Measurements from ENCODE around the gene POC1A. TPM values are rescaled to one million over a fixed set of nuclear protein-coding genes. Genes with fewer than 3 reads are reported as not detected.

The POC1A gene
- total RNA-seq, 1 experiment from 2014 or later: 19.8 TPM

DNA sequence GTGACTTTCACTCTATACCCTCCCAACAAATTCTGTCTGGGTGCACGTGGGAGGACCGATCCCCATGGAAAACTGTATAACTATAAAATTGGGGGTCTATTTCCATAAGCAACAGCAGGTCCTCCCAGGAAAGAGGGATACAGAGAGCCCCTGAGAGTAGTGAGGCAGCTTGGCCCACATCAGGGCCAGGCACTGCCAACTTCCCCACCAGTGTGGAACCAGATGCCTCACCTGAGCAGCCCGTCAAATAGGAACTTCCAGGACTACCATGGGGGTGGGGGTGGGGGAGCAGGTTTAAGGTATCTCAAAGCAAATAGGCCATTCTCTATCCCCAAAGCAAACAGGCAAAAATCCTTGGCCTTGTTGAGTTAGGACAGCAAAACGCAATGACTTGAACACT lies 64.5 kb downstream of the POC1A start:
- no peak for DNase-seq
- H3K9me3 ChIP-seq: no peaks in the 10 kb centered on the region
- no peak overlapping the region for H3K4me3 ChIP-seq
- no peaks in the 10 kb centered on the region for H3K27me3 ChIP-seq
- H3K36me3 ChIP-seq: no peaks in the 10 kb centered on the region

DNA sequence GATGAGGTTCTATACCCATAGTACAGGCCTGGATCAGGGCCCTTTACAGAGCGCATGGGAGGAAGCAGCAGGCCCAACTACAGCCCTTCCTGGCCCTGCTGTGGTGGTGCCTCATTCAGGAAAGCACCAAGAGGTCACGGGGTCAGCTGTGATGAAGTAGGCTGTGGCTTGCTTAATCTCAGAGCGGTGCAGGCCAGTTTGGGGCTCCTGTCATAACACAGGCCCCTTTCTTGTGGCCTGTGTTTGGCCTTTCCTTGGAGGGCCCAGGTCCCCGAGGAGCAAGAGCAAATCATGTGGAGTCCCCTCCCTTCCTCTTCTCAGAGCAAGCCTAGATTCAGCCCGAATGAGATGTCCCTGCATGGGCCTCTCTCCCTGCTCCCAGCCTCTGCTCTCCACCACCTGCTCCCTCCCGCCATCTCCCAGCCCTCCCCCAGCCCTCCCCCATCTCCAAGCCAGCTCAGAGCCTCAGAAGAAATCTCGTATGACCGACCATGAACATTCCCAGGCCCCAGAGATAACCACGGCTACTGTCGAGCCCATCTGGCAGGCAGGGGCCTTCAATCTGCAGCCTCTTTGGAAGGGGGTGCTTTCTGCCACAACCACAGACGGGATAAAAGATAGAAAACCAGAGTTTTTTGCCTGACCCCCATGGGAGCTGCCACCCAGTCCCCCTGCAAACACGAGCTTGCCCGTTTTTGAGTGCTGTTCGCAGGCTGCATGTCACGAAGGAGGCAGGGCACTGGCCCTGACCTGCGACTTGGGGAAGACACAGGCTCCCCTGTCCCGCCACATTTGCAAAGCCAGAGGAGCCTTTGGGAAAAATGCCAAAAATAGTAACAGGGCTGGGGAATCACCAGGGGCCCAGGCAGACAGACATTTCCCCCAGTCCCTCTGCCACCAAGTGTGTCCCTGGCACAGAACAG lies 65.5 kb downstream of the POC1A start:
- DNase-seq: no peak
- no peak overlapping the region for H3K4me3 ChIP-seq
- H3K27me3 ChIP-seq: no peaks in the 10 kb centered on the region
- no peaks in the 10 kb centered on the region for H3K36me3 ChIP-seq
- no peaks in the 10 kb centered on the region for H3K9me3 ChIP-seq

DNA sequence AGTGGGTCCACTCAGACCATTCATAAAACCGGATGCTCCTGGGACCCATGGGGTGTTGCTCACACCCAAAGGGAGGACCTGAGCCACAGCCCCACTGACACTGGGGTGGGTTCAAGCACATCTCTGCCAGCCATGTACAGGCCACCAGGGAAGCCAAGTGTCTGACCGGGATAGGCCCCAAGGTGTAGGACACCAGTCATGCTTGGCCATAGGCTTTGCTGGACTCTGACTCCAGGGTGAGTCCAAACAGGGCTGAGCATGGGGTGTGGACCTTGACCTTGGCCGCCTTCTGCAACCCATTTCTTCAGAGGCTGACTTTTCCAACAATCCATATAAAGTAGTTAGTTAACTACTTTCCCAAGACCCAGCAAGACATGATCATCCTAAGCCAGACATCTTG lies 66.5 kb downstream of the POC1A start:
- no peak for DNase-seq
- Histone ChIP-seq H3K36me3 (no peaks in the 10 kb centered on the region), H3K27me3 (no peaks in the 10 kb centered on the region), H3K4me3 (no peak overlapping the region), H3K9me3 (no peaks in the 10 kb centered on the region)

DNA sequence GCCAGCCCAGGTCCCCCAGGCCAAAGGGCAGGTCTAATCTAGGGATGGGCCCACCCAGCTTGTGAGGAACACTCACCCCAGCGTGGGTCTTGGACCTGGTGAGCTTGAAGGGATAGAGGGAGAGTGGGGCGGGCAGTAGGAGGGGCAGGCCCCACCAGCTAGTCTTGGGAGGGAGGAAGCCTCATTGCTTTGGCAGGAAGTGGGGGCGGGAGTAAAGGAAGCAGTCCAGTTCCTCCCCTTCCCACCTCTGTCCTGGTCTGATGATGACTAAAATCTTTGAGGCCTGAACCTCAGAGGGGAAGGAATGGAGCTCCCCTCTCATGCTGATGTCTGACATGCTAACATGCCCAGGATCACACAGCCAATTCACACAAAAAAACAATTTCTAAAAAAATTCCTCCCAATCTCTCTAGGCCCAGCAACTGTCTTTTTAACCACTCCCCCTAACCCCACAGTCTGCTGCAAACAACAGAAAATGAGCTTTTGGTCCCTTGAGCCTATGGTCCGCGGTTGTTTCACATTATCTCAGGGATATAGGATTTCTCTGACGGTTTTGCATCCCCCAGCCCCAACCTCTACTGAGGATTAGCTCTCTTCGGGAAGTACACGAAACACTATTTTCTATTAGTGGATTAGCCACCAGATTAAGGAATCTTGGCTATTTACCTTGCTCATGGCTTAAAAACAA lies 67.1 kb downstream of the POC1A start:
- Histone ChIP-seq H3K9me3 (no peaks in the 10 kb centered on the region), H3K27me3 (no peaks in the 10 kb centered on the region), H3K4me3 (no peak overlapping the region), H3K36me3 (no peaks in the 10 kb centered on the region)
- DNase-seq: no peak

DNA sequence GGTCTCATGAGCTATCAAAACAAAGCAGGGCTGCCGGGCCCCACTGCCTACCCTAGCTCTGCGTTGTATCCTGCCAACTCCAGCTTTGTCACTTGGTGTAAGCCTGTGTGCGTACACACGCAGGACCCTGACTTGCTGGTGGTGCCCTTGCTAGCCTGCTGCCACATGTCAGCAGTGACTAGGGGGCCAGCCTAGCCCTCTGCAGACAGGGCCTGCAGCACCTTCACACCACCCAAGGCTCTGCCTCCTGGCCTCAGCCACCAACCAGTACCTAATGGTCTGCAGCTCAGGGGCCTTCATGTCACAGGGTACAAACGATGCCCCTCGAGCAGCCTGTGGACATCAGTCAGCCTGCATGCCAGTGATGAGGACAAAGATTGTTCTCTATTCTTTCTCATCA lies 67.8 kb downstream of the POC1A start:
- DNase-seq: no peak
- Histone ChIP-seq H3K4me3 (no peak overlapping the region), H3K9me3 (no peaks in the 10 kb centered on the region), H3K27me3 (no peaks in the 10 kb centered on the region), H3K36me3 (no peaks in the 10 kb centered on the region)

DNA sequence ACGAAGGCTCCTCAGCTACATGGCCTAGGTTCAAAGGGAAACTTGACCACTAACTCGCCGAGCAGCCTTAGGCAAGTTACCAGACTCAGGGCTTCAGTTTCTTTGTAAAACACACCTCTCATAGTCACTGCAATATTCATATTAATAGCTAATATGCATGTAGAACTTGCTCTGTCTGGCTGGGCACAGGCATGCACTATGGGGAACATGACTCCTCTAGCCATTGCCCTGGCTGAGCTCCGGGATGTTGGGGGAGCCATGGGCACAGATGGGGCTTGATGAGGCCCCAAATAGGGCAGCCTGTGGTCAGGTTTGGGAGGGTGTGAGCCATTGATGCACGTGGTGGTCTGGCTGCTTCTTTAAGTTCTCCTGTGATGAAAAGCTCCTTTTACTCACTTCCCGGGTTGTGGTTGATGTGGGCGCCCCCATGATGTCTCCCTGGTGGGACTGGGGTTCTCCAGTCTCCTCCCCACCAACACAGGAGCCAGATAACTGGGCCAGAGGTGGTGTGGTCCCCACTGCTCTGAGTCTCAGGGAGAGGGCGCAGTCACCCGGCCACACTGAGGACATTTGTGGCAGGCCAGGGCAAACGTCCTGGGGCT lies 68.4 kb downstream of the POC1A start:
- no peaks in the 10 kb centered on the region for H3K36me3 ChIP-seq
- no peak overlapping the region for H3K4me3 ChIP-seq
- no peaks in the 10 kb centered on the region for H3K27me3 ChIP-seq
- DNase-seq: no peak
- no peaks in the 10 kb centered on the region for H3K9me3 ChIP-seq

DNA sequence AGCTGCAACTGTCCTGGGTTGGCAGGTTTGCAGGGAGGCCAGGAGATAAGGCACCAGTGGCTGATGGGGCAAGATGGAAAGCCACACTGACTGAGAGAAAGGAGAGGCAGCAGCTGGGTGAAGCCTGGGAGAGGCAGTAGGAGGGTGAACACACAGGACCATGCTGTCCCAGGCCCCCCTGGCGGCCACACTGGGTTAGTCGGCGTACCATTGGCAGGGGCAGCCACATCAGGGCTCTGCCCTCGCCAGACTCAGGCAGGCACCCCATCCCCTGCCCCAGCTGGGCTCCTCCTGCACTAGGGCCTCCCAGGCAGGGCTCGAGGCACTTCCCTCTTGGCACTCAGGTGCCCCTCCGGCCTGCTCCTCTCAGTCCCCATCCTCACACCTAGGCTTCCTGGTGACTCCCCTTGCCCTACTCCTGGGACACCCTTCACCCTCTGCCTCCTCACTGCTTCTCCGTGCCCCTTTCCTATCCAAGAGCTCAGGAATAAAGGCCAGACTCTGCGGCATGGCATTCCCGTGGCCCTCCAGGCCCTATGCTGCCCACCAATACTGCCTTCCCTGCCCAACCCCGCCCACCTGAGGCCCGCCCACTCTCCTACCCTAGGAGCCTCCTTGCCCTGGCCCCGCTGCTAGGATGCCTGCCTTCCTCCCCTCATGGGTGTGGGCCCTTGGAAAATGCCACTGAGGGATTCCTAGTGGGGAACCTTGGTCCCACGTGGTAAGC lies 69.1 kb downstream of the POC1A start:
- no peaks in the 10 kb centered on the region for H3K36me3 ChIP-seq
- no peaks in the 10 kb centered on the region for H3K27me3 ChIP-seq
- H3K9me3 ChIP-seq: no peaks in the 10 kb centered on the region
- no peak overlapping the region for H3K4me3 ChIP-seq
- DNase-seq: no peak

DNA sequence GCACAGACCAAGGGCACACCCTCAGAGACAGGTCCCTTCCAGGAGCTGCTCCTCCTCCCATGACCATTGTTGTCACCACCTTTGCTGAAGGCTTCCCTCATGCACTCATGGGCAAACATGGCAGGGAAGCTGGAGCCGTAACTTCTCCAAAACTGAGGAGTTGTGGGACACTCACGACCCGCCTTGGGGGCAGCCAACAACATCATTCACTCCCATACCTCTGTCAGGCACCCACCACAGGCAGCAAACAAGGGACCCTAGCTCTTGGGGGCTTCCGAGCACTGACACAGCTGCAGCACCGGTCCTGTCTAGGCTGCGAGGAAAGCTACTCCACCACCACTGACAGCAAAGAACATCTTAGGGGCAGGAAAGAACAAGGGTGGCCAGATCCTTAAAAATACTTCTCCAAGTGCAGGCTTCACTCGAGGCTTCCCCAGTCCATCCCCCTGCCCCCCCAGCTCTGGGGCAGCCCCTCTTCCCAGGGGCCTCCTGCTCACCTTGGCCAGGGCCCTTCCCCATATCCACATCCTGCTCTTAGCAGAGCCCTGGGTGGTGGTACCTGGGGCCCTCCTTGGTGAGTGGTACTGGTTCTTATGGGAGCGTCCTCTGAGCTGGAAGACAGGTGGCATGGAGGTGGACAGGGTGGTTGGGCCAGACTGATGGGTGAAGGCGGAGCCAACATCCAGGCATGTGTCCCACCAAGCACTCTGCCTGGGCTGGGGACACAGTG lies 69.8 kb downstream of the POC1A start:
- no peak for DNase-seq
- Histone ChIP-seq H3K9me3 (no peaks in the 10 kb centered on the region), H3K4me3 (no peak overlapping the region), H3K27me3 (no peaks in the 10 kb centered on the region), H3K36me3 (no peaks in the 10 kb centered on the region)

DNA sequence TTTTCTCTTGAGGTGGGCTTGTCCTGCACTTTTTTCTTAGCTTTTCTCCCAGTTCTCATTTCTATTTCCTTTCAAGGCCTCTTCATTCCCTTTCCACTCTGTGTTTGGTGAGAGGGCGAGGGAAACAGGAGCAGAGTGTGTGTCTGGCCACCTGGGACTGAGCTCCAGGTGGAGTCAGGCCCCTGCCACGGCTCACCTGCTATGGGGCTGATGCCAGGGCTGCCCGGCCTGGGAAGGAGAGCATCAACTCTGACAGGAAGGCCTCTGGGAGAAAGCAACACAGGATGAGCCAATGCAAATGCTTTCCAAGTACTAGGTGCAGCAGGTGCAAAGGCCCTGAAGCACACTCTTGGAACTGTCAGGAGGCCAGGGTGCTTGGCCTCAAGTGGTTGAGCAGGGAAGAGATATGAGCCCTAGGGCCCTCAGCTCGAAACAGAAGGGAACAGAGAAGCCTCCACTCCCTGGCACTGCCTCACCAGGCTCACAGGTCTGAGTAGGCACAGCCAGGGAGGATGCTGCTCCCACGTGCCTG lies 70.6 kb downstream of the POC1A start:
- Histone ChIP-seq H3K27me3 (no peaks in the 10 kb centered on the region), H3K36me3 (no peaks in the 10 kb centered on the region), H3K9me3 (no peaks in the 10 kb centered on the region), H3K4me3 (no peak overlapping the region)
- no peak for DNase-seq

DNA sequence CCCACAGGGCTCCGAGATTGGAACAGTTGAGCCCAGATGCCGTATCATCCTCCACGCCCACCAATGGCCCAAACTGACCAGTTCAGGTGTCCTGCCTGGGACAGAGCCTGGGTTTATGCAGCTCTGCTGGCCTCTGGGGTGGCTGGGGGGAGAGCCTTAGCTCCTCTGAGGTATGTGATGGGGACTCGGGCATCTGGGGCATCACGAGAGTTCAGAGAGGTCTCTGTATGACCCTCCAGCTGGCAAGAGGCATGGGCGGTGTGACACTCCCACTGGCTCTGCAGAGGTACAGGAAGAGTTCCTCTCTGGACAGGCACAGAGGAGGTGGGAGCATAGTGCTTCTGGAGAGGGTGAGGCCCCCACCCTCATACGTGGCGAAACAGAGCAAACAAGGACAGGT lies 71.3 kb downstream of the POC1A start:
- Histone ChIP-seq H3K9me3 (no peaks in the 10 kb centered on the region), H3K36me3 (no peaks in the 10 kb centered on the region), H3K4me3 (no peak overlapping the region), H3K27me3 (no peaks in the 10 kb centered on the region)
- DNase-seq: no peak

DNA sequence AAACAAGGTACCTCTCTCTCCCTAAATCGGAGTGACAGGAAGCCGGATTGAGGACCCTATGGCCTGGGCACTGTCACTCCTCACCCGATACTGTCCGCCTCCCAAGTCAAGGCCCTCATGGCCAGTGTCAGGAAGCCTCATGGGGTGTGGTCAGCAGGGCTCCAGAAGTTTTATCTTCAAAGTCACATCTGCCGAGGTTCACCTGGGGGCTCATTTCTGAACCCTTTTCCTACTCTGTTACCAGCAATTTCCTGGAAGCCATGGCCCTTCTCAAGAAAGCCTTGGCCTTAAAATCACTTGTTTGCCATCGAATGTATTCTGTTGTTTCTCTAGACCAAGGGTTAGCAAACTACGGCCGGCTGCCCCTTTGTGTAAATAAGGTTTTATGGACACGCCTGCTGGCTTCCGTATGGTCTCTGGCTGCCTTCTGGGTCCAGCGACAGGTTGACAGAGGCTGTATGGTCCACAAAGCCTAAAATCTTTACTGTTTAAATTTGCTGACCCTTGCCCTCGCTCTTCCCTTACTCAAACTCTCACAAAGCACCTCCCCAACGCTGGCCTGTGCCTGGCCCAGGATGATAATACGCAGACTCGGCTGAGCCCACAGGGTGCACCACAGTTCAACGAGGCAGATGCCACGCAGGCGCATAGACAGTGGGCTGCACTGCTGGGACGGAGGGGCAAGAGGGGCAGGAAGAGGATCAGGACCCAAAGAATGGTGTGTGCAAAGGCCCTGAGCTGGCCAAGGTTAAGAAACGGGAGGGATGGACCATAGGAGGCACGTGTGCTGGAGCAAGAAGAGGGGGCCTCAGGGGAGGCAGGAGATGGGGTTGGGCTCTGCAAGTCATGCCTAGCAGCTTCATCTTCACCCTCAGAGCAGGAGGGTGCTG lies 73.1 kb downstream of the POC1A start:
- DNase-seq: no peak

DNA sequence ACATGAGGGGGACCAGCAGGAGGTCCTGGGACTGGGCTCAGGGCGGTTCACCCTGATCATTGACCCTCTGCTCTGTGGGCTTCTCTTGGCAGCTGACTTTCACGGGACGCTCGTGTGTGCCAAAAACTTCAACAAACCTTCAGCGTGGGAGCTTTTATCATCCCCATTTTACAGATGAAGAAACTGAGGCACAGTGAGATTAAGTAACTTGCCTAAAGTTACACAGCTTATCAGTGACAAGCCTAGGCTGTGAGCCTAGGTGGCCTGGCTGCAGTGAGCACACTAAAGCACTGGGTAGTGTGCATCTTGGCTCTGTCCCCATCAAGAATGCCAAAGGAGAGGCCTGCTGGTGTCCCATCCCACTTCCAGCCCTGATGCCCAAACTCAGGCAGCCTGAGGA lies 74.3 kb downstream of the POC1A start:
- Histone ChIP-seq H3K4me3 (no peak overlapping the region), H3K36me3 (no peaks in the 10 kb centered on the region), H3K27me3 (no peaks in the 10 kb centered on the region), H3K9me3 (no peaks in the 10 kb centered on the region)
- DNase-seq: no peak

More for the DNA sequence above, 73.1 kb downstream of the POC1A start:
- Histone ChIP-seq H3K36me3 (no peaks in the 10 kb centered on the region), H3K4me3 (no peak overlapping the region), H3K27me3 (no peaks in the 10 kb centered on the region), H3K9me3 (no peaks in the 10 kb centered on the region)

DNA sequence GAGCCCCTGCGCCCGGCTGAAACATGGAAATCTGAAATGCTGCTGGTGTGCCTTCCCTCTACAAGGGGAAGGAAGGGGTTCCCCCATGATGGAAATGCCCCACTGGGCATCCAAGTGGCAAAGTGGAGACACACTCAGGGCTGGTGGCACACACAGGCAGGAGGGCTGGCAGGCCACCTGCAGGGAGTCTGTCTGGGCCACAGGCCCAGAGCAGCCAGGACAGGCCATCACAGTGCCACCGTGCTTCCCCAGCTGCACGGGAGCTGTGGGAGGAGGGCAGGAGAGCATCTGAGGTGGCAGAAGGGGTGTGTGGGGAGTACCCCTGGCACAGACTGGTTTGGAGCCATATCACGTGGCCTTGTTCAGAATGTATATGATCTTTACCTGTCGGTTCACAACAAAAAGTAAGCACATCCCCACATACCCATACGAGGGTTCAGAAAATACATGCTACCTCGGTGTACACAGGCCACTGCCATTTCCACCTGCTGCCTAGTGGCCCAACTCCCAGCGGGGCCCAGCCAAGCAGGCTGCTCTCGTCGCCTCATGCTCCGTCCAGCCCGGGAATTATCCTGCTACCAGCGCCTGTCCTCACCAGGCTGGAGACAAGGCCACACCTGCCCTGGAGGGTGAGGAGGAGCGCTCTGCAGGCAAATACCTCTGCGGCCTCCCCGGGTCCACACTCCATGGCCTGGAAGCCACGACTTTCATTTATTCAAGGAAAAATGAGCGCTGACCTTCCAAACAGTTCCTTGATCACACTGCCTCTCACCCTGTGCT lies 75.3 kb downstream of the POC1A start:
- no peak overlapping the region for H3K4me3 ChIP-seq
- DNase-seq: no peak

DNA sequence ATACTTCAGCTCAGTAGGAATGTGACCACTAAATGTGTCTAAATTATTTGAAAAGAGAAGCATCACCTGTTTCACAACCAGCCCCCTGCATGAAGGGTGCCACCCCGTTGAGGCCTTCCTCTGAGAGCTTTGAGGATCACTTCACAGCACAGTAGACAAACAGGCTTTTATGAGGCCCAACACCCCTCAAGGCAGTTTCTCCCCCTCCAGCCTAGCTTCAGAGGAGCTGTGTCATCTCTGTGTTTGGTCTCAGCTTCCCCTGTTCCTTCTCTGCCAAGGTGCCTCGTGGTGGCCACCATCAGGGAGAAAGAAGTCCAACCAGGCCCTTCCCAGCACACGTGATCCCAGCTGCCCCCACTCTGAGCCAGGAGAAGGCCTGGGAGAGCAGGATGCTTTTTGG lies 76.3 kb downstream of the POC1A start:
- DNase-seq: no peak
- Histone ChIP-seq H3K4me3 (no peak overlapping the region), H3K9me3 (no peaks in the 10 kb centered on the region), H3K36me3 (no peaks in the 10 kb centered on the region), H3K27me3 (no peaks in the 10 kb centered on the region)

More for the DNA sequence above, 75.3 kb downstream of the POC1A start:
- Histone ChIP-seq H3K9me3 (no peaks in the 10 kb centered on the region), H3K36me3 (no peaks in the 10 kb centered on the region), H3K27me3 (no peaks in the 10 kb centered on the region)

Data from MG63 (cell line).